Fibroblast of skin of scalp (primary cell): Measurements from ENCODE around the gene LIMCH1.
"Not testable (repeated sequence)": the region's sequence is repeated elsewhere in the genome, so short reads cannot be mapped to it uniquely, and the experiment has no call there.

Experiments used
- DNase-seq: peaks from one replicate; pipeline ENCODE4 v3.0.0-alpha.2; 2013

LIMCH1 gene

DNA sequence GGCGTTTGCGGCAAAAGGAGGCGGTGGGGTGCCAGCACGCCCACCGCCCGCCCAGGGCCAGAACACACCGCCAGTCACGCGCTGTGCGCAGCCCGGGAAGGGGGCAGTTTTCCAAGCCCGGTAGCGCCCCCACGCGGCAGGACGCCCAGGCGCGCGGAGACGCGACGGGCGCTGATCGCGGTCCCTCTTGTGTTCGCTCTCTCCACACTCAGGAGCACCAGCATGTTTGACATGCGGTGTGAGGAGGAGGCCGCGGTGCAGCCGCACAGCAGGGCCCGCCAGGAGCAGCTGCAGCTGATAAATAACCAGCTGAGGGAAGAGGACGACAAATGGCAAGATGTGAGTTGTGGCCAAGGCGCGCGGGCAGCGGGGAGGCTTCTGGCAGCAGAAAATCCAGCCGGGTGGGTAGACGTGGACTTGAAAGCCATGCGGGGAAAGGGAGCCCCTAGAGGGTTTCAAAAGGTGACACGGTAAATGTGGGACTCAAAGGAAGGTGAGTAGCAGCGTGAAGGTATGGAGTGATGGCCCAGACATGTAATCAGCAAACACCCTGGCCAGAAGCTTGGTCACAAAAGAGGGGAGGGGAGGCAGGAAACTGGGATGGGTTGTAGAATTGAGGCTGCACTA, 106.4 kb downstream of the LIMCH1 start:
- peak; percentile 58 for DNase-seq

DNA sequence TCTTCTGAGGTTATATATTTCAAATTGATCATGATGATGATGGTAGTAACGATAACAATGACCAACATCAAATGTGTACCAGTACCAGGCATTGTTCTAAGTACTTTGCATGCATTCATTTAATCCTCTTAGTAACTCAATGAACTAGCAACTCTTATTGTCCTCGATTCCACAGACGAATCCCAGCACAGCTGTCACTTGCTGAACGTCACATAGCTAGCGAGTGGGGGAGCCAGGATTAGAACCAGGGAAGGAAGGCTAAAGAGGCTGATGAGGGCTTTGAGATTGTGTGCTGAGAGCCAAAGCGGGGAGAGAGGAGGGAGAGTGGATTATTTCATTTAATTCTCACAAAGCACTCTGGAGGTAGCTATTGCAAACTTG, 106.9 kb downstream of the LIMCH1 start:
- no peak for DNase-seq

DNA sequence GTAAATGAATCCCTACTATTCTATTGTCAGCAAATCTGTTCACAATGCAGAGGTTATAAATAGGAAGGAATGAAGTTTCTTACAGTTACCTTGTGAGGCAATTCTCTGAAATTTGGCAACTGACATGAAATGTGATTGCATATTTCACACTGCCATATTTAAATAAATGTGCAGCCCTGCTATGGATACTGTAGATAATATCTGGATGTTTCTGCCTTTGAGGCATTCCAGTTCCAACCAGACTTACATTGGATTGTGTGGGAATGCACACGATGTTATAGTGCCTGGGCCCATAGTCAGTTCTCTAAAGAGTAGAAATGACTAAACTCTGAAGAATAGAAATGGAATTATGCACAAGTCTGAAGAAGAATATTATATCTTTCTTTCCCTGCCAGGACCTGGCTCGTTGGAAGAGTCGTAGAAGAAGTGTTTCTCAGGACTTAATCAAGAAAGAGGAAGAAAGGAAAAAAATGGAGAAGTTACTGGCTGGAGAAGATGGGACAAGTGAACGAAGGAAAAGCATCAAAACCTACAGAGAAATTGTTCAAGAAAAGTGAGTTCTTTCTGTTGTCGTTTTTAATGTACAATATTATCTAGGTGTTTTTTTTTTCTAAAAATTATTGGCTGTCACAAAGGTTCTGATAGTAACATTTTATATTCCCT, 107.9 kb downstream of the LIMCH1 start:
- DNase-seq: no peak

DNA sequence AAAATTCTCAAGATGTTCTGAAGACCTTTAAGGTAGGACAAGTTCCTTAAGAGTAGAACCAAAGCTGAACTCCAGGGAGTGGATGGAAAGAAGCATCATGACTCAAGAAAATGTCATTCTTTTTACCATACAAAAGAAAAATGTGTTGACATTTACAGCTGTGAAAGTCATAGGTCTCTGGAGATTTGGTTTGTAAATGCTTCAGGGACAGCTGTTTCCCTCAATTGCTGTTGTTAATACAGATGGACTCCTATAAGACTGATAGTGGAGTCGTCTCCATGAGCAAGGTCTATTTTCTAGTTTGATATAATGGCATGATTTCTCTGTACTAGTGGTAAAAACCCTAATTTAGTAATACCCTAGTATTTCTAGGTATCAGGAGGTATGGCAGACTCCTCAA, 108.9 kb downstream of the LIMCH1 start:
- DNase-seq: no peak

DNA sequence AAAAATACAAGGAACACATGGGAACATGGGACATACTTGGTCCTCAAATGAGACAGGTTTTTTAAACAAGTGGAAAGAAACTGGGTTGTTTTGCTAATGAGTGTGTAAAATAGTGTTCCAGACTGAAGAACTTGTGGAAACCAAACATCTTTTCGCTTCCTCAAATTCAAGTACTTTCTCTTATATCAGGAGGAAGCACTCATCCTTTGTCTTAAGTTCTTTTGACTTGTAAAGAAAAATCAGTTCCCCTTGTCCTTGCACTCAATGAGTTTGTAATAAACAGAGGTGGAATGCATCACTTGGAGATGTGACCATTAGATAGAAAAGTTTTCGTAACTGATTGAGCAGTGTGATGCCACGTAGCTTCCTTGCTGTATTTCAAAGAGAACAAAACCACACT, 109.4 kb downstream of the LIMCH1 start:
- no peak for DNase-seq

DNA sequence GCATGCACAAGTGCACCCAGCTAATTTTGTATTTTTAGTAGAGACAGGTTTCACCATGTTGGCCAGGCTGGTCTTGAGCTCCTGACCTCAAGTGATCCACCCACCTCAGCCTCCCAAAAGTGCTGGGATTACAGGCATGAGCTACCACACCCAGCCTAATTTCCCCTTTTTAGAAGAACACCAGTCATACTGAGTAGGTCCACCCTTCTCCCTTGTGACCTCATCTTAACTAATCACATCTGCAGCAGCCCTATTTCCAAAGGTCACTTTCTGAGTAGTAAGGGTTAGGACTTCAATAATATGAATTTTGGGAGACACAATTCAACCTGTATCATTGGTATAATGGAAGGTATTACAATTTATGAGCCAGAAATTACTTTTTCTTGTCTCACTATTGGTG, 113.2 kb downstream of the LIMCH1 start:
- DNase-seq: not testable (repeated sequence)

DNA sequence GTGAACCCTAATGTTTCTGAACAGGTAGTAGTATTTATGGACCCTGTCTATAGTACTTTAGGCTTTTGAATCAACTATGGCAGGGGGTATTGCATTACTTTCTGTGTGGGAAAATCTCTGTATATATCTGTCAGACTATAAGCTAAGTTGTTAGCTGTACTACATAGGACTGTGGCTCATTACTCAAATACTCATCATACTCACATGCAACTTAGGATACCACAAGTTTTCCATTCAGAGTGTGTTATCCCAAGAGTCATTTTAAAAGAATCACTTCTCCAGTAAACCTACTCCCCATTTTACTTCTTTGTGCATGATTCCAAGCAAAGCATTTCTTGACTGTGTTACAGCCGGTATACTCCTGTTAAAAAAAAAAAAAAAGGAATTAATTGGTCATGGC, 115.0 kb downstream of the LIMCH1 start:
- DNase-seq: peak; percentile 21

DNA sequence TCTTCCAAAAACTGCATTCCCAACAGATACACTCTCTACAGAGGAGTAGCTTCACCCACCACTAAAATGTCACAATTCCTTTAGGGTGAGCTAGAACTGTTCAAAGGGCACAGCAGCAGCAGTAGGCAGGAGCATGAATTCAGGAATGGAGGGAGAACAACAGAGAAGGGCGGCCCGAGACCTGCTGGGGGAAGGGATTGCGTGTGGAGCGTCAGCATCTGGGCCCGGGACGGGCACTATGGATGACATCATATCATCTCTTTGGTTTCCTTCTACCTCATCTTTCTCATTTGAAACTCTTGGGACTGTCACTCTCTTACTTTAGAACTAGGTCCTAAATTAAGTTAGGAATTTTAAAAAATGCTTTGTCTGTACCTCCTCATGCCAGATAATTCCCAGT, 115.6 kb downstream of the LIMCH1 start:
- DNase-seq: no peak

DNA sequence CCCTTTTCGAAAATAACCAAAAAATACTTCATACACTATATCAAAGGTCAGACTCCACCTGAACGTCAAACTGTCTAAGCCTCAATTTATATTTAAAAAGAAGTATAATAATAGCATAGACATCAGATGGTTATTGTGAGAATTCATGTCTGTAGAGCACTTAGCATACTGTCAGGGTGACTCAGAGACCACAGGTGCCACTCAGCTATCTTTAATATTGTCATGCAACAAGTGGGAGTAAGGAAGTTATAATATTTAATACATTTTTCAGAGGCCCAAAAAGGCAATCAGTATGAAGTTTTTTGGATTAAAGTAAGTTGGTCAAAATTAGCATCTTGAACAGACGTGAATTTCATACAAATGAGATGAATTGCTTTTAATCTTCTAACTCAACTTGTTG, 117.2 kb downstream of the LIMCH1 start:
- DNase-seq: peak; percentile 28

DNA sequence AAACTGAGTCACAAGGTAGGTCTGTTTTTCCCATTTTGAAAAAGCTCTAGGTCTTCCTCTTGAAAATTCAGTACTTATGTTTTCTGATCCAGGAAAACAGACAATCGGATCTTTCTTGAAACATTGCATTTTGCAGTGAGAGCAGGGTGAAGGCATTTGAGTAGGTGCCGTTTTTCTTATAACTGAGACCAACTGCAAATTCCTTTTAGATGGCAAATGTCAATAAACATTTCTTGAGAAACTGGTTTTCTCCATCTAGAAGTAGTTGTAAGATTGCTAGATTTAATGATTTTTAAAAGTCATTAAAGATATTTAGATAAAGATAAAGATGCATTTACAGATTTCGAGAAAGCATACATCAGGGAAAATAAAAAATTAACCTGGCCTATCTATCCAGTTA, 118.1 kb downstream of the LIMCH1 start:
- DNase-seq: no peak

DNA sequence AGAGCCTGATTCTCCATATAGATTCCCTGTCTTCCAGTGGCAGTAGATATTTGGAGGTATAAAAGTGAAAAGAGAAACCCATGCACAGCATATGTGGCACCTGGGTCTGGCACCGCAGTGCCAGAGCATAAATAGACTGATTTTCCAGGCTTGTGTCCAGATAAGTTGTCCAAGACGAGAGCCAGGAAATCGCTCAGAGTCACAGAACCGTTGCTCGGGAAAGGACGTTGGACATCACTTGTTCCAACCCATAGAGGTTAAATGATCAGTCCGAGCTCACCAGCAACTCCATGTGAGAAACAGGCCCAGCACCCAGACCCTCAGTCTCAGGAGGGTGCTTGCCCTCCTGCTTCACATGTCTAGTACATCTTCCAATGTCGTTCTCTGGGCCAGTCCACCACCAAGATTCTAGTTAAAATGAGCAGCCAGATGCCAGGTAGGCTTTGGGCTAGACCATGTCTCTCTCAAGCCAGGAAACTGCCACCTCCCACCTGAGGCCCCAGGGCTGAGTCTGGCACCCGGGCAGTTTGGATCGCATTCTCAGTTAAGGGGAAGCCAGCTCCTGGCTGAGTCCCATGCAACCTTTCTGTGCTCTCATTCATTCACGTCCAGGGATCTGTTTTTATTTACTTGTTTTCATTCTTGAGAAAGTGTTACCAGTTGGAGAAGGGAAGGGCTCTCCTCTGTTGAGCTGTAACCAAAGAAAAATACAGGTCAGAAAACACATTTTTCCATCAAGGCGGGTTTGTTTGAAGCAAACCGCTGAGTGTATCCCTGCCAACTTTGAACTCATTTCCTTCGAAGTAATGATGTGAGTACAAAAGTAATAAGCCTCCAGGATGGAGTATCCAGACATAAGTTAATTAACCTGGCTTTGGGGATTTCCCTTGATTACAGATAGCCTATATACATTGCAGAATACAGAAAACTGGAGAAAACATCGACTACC, 118.9 kb downstream of the LIMCH1 start:
- DNase-seq: no peak

DNA sequence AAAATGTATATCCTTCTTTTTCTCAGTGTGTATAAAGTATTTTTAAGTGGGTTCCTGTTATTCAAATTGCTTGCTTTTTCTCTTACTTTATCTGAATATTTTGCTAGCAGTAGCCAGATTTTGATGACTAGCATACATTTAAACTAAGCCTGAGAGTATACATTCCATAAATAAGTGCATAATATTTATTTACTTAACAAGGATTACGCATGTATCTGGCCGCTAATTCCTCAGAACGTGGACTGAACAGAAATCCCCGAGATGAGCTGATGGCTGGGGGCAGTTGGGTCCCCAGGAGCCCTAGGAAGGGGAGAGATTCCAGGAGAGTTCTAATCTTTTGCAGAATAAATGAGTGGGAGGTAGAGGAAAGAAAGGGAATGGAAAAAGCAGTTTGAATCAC, 119.6 kb downstream of the LIMCH1 start:
- no peak for DNase-seq

DNA sequence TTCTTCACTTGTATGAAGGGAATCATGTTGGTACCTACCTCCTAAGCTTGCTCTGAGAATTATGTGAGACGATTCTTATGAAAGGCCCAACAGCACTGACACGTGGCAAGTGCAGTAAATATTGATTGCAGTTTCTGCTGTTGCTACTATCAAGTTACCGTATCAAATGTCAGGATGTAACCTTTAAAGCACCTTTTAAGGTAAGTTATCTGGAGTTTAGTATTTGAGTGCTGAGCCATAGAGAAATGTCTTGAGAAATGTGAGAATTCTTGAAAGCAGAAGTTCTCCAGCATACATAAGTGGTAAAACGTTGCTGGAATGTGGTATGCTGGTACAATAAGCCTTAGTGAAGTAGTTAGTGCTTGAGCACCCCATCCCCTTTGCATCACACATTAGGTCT, 120.2 kb downstream of the LIMCH1 start:
- no peak for DNase-seq

DNA sequence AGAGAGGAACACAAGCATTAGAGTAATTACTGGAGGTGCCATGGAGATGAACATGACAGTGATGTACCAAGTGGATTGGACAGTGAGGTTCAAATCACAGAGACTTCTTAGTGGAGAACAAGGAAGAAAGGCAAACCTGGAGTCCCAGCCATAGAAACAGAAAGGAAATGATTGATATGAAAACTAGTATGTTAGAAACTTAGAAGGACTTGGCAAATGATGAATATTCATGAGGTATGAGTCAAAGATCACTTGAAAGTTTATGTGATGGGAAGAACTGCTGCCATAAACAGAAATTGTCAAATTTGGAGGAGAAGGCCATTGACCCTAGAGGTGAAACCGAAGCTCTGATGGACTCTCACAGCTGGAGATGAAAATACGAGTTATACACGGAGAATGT, 122.4 kb downstream of the LIMCH1 start:
- DNase-seq: no peak

DNA sequence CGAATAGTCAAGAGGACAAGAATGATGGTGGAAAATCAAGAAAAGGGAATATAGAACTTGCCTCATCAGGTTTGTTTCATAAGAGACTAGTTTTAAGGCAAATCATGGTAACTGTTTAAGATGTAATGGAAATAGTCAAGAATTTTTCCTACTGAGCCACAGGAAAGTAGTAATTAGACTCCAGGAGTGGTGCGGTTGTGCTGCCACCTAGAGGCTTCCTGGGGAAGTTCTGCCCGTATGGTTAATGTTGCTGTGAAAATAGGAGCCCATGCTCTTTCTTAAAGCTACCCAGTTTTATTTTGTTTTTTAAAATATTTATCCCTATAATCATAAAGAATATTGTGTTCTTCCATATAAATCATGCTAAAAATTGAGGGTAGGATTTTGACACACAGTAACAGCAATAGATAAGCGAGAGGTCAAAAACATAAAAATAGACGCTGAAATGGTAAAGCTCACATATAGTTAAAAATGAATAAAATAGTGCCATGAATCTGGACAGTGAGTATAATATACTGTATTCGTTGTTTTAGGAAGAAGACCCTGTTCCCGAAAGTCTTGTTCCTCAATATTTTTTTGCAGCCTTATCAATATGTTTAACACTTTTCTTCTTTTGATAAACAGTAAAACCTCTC, 123.6 kb downstream of the LIMCH1 start:
- DNase-seq: peak; percentile 58

DNA sequence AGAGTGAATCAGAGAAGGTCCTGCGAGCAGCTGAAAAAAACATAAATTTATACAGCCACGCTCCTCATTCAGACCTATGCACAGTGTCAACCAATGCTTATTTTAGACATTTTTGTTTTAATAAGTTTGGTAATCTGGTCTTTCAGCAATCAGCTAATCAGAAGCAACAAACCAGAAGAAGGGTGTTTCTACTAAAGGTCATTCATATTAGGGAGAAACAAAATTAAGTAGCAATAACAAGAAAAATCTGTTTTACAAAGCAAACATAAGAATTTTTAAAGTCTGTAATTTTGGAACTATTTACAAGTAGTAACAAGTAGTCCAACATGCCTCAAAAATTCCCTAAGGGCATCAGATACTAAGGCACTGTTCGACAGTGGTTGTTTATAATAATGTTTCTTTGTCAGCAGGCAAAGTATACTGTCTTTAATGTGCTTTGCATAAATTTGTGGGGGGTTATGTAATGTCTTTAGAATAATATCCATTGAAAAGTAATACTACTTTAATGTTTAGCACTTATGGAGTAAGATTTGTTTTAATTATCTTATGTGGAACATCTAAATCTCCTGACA, 127.8 kb downstream of the LIMCH1 start:
- no peak for DNase-seq

DNA sequence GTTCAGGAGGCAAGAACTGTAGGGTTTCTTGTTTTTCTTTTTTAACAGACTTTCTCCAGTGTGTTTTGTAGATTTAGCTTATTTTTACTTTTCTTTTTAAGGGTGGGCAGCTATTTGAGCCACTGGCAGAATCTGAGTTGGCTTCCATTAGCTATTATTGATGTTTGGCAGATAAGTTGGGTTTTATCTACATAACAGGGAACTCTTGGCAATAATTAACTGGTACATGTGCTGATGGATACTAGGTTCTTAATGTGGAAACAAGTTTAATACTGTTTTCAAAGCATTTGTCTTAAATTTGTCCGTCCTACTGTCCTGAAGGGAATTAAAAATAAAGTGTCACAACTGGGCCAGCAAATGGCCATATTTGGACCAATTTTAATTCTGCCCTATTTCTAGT, 130.1 kb downstream of the LIMCH1 start:
- DNase-seq: no peak

DNA sequence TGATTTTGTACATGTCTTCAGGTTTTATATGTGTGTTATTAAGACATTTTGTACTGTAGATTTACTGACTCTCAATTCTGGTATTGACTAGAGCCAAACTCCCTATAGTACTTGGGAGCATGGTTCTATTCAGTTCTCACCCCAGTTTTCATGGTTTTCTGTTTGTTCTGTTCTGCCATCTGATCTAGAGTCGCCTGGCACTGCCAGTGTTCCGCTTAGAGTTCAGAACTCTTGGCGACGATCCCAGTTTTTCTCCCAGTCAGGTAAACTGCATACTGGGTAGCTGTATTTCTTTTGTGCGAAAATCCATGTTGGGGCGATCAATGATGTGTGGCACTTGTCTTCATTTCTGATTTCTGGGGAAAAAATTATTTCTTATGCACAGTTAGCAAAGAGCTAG, 132.6 kb downstream of the LIMCH1 start:
- DNase-seq: no peak

DNA sequence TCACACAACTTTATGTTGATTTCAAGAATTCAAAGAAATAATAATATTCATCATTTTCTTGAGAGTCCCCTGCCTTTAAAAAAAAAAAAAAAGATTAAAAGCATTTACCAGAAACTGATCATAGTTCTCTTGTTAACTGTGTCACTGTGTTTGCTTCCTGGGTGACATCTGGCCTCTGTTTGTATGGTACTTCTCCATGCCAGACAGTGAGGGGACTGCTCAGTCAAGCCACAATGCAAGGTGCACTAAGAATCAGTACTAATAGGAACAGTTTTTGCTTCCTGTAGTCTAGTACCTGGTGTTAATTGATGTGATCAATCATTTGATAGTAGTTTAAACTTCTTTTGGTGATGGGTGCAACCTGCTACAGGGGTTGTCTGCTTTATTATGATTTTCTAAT, 133.0 kb downstream of the LIMCH1 start:
- DNase-seq: no peak

DNA sequence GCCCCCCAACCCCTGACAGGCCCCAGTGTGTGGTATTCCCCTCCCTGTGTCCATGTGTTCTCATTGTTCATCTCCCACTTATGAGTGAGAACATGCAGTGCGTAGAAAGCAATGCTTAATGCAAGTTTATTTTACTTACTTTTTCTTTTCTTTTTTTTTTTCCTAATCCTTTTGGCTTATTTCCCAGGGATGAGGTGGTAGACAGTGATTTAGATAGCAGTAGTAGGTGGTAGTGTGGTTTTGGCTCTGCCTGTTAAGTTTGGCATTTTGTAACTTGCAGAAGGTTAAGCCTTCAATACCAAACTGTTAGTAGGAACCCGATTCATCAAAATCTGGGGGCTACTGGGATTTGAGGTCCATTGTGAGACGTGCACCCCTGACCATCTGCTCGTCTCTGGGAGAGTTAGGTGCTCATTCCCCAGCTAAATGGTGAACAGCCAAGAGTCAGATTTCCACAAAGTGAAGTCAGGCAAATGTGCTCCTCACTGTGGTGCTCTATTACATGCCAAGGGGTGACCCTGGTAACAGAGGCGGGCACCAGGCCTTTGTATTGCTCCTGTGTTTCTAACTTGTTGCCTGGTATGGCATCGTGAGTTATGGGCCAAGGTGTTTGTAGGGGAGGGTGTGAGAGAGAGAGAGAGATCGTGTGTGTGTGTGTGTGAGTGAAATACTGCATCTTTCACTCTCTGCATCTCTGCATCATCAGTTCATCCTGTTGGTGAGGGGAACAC, 140.3 kb downstream of the LIMCH1 start:
- DNase-seq: no peak

DNA sequence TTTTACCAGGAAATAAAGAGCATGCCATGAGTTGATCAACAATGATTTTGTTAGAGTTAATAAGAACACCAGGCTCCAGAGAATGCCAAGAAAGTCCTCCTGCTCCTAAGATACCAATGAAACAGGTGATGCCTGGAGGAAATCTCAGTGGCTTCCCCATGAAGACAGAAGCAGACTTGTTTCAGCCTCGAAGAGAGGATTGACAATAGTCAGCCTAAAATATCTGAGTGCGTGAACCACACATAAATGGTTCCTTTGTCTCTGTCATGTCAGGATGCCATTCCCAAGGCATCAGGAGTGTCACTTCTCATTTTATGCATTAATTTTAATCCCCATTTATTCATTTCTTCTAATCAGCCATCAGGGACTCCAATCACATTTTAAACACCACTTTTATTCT, 141.0 kb downstream of the LIMCH1 start:
- DNase-seq: no peak

DNA sequence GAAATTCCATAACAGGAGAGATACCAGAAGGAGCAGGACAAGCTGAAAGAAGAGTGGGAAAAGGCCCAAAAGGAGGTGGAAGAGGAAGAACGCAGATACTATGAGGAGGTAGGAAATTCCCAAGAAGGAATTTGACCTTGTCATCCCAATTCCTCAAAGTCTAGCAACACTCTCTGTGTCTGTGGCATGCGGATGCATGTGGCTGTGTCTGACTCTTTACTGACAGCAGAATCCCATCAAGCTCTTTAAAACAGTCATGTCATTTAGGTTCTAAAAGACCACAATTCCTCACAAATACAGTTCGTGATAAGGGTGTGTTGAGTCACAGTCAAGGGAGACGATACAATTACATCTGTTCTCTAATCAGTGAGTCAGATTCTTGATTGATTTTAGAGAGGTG, 142.0 kb downstream of the LIMCH1 start:
- no peak for DNase-seq
